ENCODE data around the gene PDSS2. TPM values are rescaled to one million over a fixed set of nuclear protein-coding genes. Genes with fewer than 3 reads are reported as not detected.

The PDSS2 gene
- total RNA-seq, 3 donors from 2014 or later (not counting 1 experiment from before 2014, with no cell fraction given) = 11.2 to 15.5 (median 14.2) TPM

GRCh38 chr6:107354451-107354850, 104.9 kb downstream of the PDSS2 start:
- Mint-ChIP-seq H3K4me1 (no peaks in the 10 kb centered on the region), H3K36me3 (no peaks in the 10 kb centered on the region), H3K9me3 (no peaks in the 10 kb centered on the region), H3K4me3 (no peak overlapping the region), H3K27ac (no peak overlapping the region), H3K27me3 (ENCODE audit: low read depth in 2 of 2) (no peaks in the 10 kb centered on the region)
- no peaks in the 10 kb centered on the region for H3K27me3 ChIP-seq (ENCODE audit: control insufficient read depth, insufficient read depth, low read length)
- no peak overlapping the region for H3K4me3 ChIP-seq (ENCODE audit: low read length)
- no peaks in the 10 kb centered on the region for H3K4me1 ChIP-seq (ENCODE audit: control insufficient read depth, insufficient read depth, low read length)
- WGBS (ENCODE audit: insufficient coverage) = 91% methylated on average over 1 of the region's 2 CpGs
- ATAC-seq = no peak
- no peaks in the 10 kb centered on the region for H3K9me3 ChIP-seq (ENCODE audit: control insufficient read depth, insufficient read depth, low read length)
- DNase-seq = no peak
- no peaks in the 10 kb centered on the region for H3K36me3 ChIP-seq (ENCODE audit: control insufficient read depth, insufficient read depth, low read length)
- no peak overlapping the region for H3K27ac ChIP-seq (ENCODE audit: low read length)
- intact Hi-C loops (cut with micrococcal nuclease) = no loop called here
- TF ChIP-seq CTCF (IDR thresholded peaks at IDR 0.05) = no peak

- Mint-ChIP-seq H3K9me3 (no peaks in the 10 kb centered on the region), H3K36me3 (no peaks in the 10 kb centered on the region), H3K4me1 (no peaks in the 10 kb centered on the region), H3K27ac (no peak overlapping the region), H3K4me3 (no peak overlapping the region), H3K27me3 (ENCODE audit: low read depth in 2 of 2) (no peaks in the 10 kb centered on the region)
- Histone ChIP-seq H3K4me3 (ENCODE audit: low read length) (no peak overlapping the region), H3K4me1 (ENCODE audit: control insufficient read depth, insufficient read depth, low read length) (no peaks in the 10 kb centered on the region), H3K36me3 (ENCODE audit: control insufficient read depth, insufficient read depth, low read length) (no peaks in the 10 kb centered on the region), H3K27ac (ENCODE audit: low read length) (no peak overlapping the region), H3K27me3 (ENCODE audit: control insufficient read depth, insufficient read depth, low read length) (no peaks in the 10 kb centered on the region), H3K9me3 (ENCODE audit: control insufficient read depth, insufficient read depth, low read length) (no peaks in the 10 kb centered on the region)
- ATAC-seq (no peak), DNase-seq (no peak)
- WGBS (ENCODE audit: insufficient coverage) = no CpG with 5 or more reads among the region's 1 CpG
- intact Hi-C loops (cut with micrococcal nuclease) = no loop called here
- TF ChIP-seq CTCF (IDR thresholded peaks at IDR 0.05) = no peak
Observed at GRCh38 chr6:107353773-107354382, 105.5 kb downstream of the PDSS2 start.

- Histone ChIP-seq H3K27me3 (ENCODE audit: control insufficient read depth, insufficient read depth, low read length) (no peaks in the 10 kb centered on the region), H3K4me1 (ENCODE audit: control insufficient read depth, insufficient read depth, low read length) (no peaks in the 10 kb centered on the region), H3K36me3 (ENCODE audit: control insufficient read depth, insufficient read depth, low read length) (no peaks in the 10 kb centered on the region), H3K4me3 (ENCODE audit: low read length) (no peak overlapping the region), H3K27ac (ENCODE audit: low read length) (no peak overlapping the region), H3K9me3 (ENCODE audit: control insufficient read depth, insufficient read depth, low read length) (no peaks in the 10 kb centered on the region)
- ATAC-seq = no peak
- no peak overlapping the region for H3K4me3 Mint-ChIP-seq
- no peak overlapping the region for H3K27ac Mint-ChIP-seq
- no peak for TF ChIP-seq CTCF (IDR thresholded peaks at IDR 0.05)
- H3K36me3 Mint-ChIP-seq = no peaks in the 10 kb centered on the region
- H3K27me3 Mint-ChIP-seq (ENCODE audit: low read depth in 2 of 2) = no peaks in the 10 kb centered on the region
- DNase-seq = no peak
- intact Hi-C loops (cut with micrococcal nuclease) = no loop called here
- H3K9me3 Mint-ChIP-seq = no peaks in the 10 kb centered on the region
- peaks cover 0 to 5% of the 10 kb centered on the region in 2 donors for H3K4me1 Mint-ChIP-seq
- WGBS (ENCODE audit: insufficient coverage) = 100% methylated on average over 1 of the region's 1 CpG
Observed at GRCh38 chr6:107348224-107348623, 111.1 kb downstream of the PDSS2 start.

- no peaks in the 10 kb centered on the region for H3K9me3 ChIP-seq (ENCODE audit: control insufficient read depth, insufficient read depth, low read length)
- DNase-seq = no peak
- H3K36me3 ChIP-seq (ENCODE audit: control insufficient read depth, insufficient read depth, low read length) = no peaks in the 10 kb centered on the region
- intact Hi-C loops (cut with micrococcal nuclease) = no loop called here
- Mint-ChIP-seq H3K27ac (no peak overlapping the region), H3K36me3 (no peaks in the 10 kb centered on the region), H3K4me1 (peaks cover 0 to 5% of the 10 kb centered on the region in 2 donors), H3K9me3 (no peaks in the 10 kb centered on the region), H3K27me3 (ENCODE audit: low read depth in 2 of 2) (no peaks in the 10 kb centered on the region), H3K4me3 (no peak overlapping the region)
- no peak overlapping the region for H3K27ac ChIP-seq (ENCODE audit: low read length)
- H3K4me3 ChIP-seq (ENCODE audit: low read length) = no peak overlapping the region
- no peaks in the 10 kb centered on the region for H3K4me1 ChIP-seq (ENCODE audit: control insufficient read depth, insufficient read depth, low read length)
- TF ChIP-seq CTCF (IDR thresholded peaks at IDR 0.05) = no peak
- no peak for ATAC-seq
- H3K27me3 ChIP-seq (ENCODE audit: control insufficient read depth, insufficient read depth, low read length) = no peaks in the 10 kb centered on the region
Observed at GRCh38 chr6:107345393-107345792, 114.0 kb downstream of the PDSS2 start.
